Neural cell (in vitro differentiated cells): ENCODE data around the gene ARL15. TPM values are rescaled to one million over a fixed set of nuclear protein-coding genes. Genes with fewer than 3 reads are reported as not detected.

Source experiments
- H2AFZ ChIP-seq: fragments of 200-600, 300-800 bp; sonication (generic), shearing (Covaris generic); 2 replicates; pipeline ENCODE4 v1.6.0; 2014; ENCODE audit warnings: low read depth, mild to moderate bottlenecking, antibody characterized with exemption, low read length, moderate library complexity
- H3F3A ChIP-seq: fragments of 200-600 bp; shearing (Covaris generic); 2 replicates; pipeline ENCODE4 v1.6.1; 2016; ENCODE audit warnings: mild to moderate bottlenecking, moderate library complexity, mixed read lengths, antibody characterized with exemption, low read length; ENCODE audit not compliant: insufficient read depth, poor library complexity, severe bottlenecking
- H3K27ac ChIP-seq: fragments of 200-600, 300-800 bp; sonication (generic), shearing (Covaris generic); 2 replicates; pipeline ENCODE4 v1.5.1; 2014; ENCODE audit warnings: mild to moderate bottlenecking, low read length, moderate library complexity
- H3K27me3 ChIP-seq: fragments of 300-800, 200-600 bp; sonication (generic), shearing (Covaris generic); 2 replicates; pipeline ENCODE4 v1.6.0; 2014; ENCODE audit warnings: mild to moderate bottlenecking, low read depth, low read length, moderate library complexity; ENCODE audit not compliant: insufficient read depth
- H3K36me3 ChIP-seq: fragments of 300-800, 200-600 bp; sonication (generic), shearing (Covaris generic); 2 replicates; pipeline ENCODE4 v1.5.1; 2014; ENCODE audit warnings: mild to moderate bottlenecking, antibody characterized with exemption, low read length, moderate library complexity; ENCODE audit not compliant: insufficient read depth
- H3K4me2 ChIP-seq: fragments of 300-800, 200-600 bp; sonication (generic), shearing (Covaris generic); 2 replicates; pipeline ENCODE4 v1.6.0; 2014; ENCODE audit warnings: mild to moderate bottlenecking, low read length
- H3K4me3 ChIP-seq: fragments of 300-800, 200-600 bp; sonication (generic), shearing (Covaris generic); 2 replicates; pipeline ENCODE4 v1.5.1; 2014; ENCODE audit warnings: mild to moderate bottlenecking, low read length, moderate library complexity
- H3K79me2 ChIP-seq: fragments of 200-600 bp; shearing (Covaris generic); replicated peaks from 2 replicates; pipeline ENCODE4 v1.6.0; 2014; ENCODE audit warnings: mild to moderate bottlenecking, low read length, moderate library complexity; ENCODE audit not compliant: insufficient read depth
- H3K9ac ChIP-seq: fragments of 300-800, 200-600 bp; sonication (generic), shearing (Covaris generic); 2 replicates; pipeline ENCODE4 v1.6.1; 2016; ENCODE audit warnings: mild to moderate bottlenecking, low read length, mixed read lengths
- H3K9me2 ChIP-seq: fragments of 200-600 bp; shearing (Covaris generic); 2 replicates; pipeline ENCODE4 v1.6.1; 2016; ENCODE audit warnings: mild to moderate bottlenecking, low read length, mixed read lengths; ENCODE audit not compliant: insufficient read depth
- H3K9me3 ChIP-seq: fragments of 200-600, 300-800 bp; sonication (generic), shearing (Covaris generic); 2 replicates; pipeline ENCODE4 v1.6.1; 2016; ENCODE audit warnings: mild to moderate bottlenecking, mixed run types, low read length, moderate library complexity, mixed read lengths
- H4K20me1 ChIP-seq: fragments of 200-600 bp; shearing (Covaris generic); 2 replicates; pipeline ENCODE4 v1.6.1; 2016; ENCODE audit warnings: mild to moderate bottlenecking, mixed run types; ENCODE audit not compliant: insufficient read depth
- EP300 ChIP-seq: fragments of 450-650 bp; conservative IDR thresholded peaks from 2 replicates; pipeline ENCODE4 v1.6.1; 2014; ENCODE audit warnings: antibody characterized with exemption, mild to moderate bottlenecking, moderate library complexity; ENCODE audit not compliant: poor library complexity, severe bottlenecking
- EZH2 ChIP-seq: fragments of 200-600, 300-800 bp; shearing (Covaris generic), sonication (generic); IDR thresholded peaks from 2 replicates; pipeline ENCODE4 v1.6.1; 2014; ENCODE audit warnings: antibody characterized with exemption, low read length, borderline replicate concordance, mild to moderate bottlenecking; ENCODE audit not compliant: insufficient read depth, poor library complexity, severe bottlenecking
- MXI1 ChIP-seq: fragments of 450-650 bp; conservative IDR thresholded peaks from 2 replicates; pipeline ENCODE4 v1.6.1; 2014; ENCODE audit warnings: antibody characterized with exemption, mild to moderate bottlenecking; ENCODE audit not compliant: poor library complexity, severe bottlenecking
- POLR2AphosphoS5 ChIP-seq: IDR thresholded peaks from 2 replicates; pipeline ENCODE4 v1.6.1; 2012
- RAD21 ChIP-seq: fragments of 450-650 bp; conservative IDR thresholded peaks from 2 replicates; pipeline ENCODE4 v1.6.1; 2014; ENCODE audit warnings: antibody characterized with exemption, mild to moderate bottlenecking, moderate library complexity
- SMC3 ChIP-seq: fragments of 450-650 bp; conservative IDR thresholded peaks from 2 replicates; pipeline ENCODE4 v1.6.1; 2014; ENCODE audit warnings: antibody characterized with exemption, mild to moderate bottlenecking, moderate library complexity; ENCODE audit not compliant: poor library complexity
- TAF1 ChIP-seq: IDR thresholded peaks from 2 replicates; pipeline ENCODE4 v1.6.1; 2012; ENCODE audit warnings: low read depth
- polyA plus RNA-seq: library from polyadenylated mRNA; depleted of rRNA; stranded (reverse); fragments of >200 nt; gene quantifications from 2 replicates; pipeline ENCODE4 v1.2.3, GENCODE V29; 2014
- TF ChIP-seq, protein P1 (sequence below): IDR thresholded peaks from 2 replicates; pipeline ENCODE4 v1.6.1; 2012; ENCODE audit warnings: borderline replicate concordance
- TF ChIP-seq, protein P2 (sequence below): fragments of 450-650 bp; IDR thresholded peaks from 2 replicates; pipeline ENCODE4 v1.5.1; 2014; ENCODE audit warnings: antibody characterized with exemption, mild to moderate bottlenecking, moderate library complexity; ENCODE audit not compliant: poor library complexity, severe bottlenecking

Gene ARL15
- polyA plus RNA-seq, 1 donor from 2014 or later, result 51.9 TPM

DNA sequence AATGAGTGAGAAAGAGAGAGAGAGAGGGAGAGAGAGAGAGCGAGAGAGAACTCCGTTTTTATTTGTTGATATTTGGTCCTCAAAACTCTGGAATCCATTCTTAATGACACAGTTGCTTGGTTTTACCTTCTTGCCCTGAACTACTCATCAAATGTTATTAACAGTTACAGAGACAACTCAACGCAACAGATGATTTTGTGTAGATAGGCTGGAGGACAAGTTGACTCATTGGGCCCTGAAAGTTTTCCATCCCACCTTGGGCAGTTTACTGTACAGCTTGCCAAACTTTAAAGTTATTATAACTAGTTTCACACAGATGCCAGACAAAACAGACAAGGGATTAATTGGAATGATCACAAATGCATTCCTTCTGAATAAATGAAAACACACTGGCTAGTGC, 339.9 kb downstream of the ARL15 start:
- H2AFZ ChIP-seq, result no peak overlapping the region
- no peaks in the 10 kb centered on the region for H3F3A ChIP-seq
- no peak overlapping the region for H3K9ac ChIP-seq
- H3K4me2 ChIP-seq, result no peak overlapping the region
- no peak overlapping the region for H3K4me3 ChIP-seq
- H3K27ac ChIP-seq, result no peak overlapping the region
- H4K20me1 ChIP-seq, result no peaks in the 10 kb centered on the region
- TF ChIP-seq TAF1, result no peak
- no peak for TF ChIP-seq RAD21
- TF ChIP-seq EP300, result no peak
- TF ChIP-seq, protein P1, sequence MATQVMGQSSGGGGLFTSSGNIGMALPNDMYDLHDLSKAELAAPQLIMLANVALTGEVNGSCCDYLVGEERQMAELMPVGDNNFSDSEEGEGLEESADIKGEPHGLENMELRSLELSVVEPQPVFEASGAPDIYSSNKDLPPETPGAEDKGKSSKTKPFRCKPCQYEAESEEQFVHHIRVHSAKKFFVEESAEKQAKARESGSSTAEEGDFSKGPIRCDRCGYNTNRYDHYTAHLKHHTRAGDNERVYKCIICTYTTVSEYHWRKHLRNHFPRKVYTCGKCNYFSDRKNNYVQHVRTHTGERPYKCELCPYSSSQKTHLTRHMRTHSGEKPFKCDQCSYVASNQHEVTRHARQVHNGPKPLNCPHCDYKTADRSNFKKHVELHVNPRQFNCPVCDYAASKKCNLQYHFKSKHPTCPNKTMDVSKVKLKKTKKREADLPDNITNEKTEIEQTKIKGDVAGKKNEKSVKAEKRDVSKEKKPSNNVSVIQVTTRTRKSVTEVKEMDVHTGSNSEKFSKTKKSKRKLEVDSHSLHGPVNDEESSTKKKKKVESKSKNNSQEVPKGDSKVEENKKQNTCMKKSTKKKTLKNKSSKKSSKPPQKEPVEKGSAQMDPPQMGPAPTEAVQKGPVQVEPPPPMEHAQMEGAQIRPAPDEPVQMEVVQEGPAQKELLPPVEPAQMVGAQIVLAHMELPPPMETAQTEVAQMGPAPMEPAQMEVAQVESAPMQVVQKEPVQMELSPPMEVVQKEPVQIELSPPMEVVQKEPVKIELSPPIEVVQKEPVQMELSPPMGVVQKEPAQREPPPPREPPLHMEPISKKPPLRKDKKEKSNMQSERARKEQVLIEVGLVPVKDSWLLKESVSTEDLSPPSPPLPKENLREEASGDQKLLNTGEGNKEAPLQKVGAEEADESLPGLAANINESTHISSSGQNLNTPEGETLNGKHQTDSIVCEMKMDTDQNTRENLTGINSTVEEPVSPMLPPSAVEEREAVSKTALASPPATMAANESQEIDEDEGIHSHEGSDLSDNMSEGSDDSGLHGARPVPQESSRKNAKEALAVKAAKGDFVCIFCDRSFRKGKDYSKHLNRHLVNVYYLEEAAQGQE, result no peak
- no peak for TF ChIP-seq POLR2AphosphoS5
- no peak for TF ChIP-seq SMC3
- TF ChIP-seq, protein P2, sequence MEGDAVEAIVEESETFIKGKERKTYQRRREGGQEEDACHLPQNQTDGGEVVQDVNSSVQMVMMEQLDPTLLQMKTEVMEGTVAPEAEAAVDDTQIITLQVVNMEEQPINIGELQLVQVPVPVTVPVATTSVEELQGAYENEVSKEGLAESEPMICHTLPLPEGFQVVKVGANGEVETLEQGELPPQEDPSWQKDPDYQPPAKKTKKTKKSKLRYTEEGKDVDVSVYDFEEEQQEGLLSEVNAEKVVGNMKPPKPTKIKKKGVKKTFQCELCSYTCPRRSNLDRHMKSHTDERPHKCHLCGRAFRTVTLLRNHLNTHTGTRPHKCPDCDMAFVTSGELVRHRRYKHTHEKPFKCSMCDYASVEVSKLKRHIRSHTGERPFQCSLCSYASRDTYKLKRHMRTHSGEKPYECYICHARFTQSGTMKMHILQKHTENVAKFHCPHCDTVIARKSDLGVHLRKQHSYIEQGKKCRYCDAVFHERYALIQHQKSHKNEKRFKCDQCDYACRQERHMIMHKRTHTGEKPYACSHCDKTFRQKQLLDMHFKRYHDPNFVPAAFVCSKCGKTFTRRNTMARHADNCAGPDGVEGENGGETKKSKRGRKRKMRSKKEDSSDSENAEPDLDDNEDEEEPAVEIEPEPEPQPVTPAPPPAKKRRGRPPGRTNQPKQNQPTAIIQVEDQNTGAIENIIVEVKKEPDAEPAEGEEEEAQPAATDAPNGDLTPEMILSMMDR, result no peak
- no peaks in the 10 kb centered on the region for H3K36me3 ChIP-seq
- H3K79me2 ChIP-seq, result no peaks in the 10 kb centered on the region
- no peaks in the 10 kb centered on the region for H3K9me3 ChIP-seq
- H3K27me3 ChIP-seq, result no peaks in the 10 kb centered on the region
- no peaks in the 10 kb centered on the region for H3K9me2 ChIP-seq

DNA sequence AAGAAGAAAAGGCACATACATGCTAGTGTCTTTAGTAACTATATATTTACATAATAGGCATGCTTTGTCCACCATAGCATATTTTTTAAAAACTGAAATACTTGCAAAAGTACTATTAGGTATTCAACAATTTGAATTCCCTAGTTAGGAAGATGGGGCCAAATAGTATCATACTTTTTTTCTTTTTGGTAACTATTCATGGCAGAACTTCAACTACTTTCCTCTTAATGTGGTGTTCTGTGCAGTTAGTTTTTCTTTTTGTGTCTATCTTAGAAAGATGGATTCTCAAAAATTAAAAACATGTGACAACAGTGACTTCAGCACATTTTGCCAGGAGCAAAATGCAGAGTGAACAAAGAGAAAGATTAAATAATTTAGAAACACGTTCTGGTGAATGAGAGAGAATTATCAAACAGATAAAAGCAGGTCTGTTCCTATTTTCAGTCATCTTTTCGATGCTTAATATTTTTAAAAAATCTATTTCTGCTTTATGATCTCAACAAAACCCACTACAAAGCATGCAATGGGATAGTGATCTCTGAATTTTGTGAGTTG, 341.1 kb downstream of the ARL15 start:
- H3K9ac ChIP-seq, result no peak overlapping the region
- H4K20me1 ChIP-seq, result no peaks in the 10 kb centered on the region
- no peak overlapping the region for H3K4me2 ChIP-seq
- H3K4me3 ChIP-seq, result no peak overlapping the region
- TF ChIP-seq TAF1, result no peak
- TF ChIP-seq RAD21, result no peak
- no peak for TF ChIP-seq EP300
- no peak for TF ChIP-seq MXI1
- TF ChIP-seq EZH2, result no peak
- TF ChIP-seq, protein P2, result no peak
- TF ChIP-seq SMC3, result no peak
- no peaks in the 10 kb centered on the region for H3K79me2 ChIP-seq
- no peaks in the 10 kb centered on the region for H3F3A ChIP-seq
- H3K36me3 ChIP-seq, result no peaks in the 10 kb centered on the region
- H3K9me3 ChIP-seq, result no peaks in the 10 kb centered on the region
- no peaks in the 10 kb centered on the region for H3K9me2 ChIP-seq
- no peak overlapping the region for H2AFZ ChIP-seq
- no peak overlapping the region for H3K27ac ChIP-seq
- H3K27me3 ChIP-seq, result no peaks in the 10 kb centered on the region
